HT1080 (cell line): ENCODE measurements around the gene WNK3. TPM values are rescaled to one million over a fixed set of nuclear protein-coding genes. Genes with fewer than 3 reads are reported as not detected.

Experiments used
- DNase-seq: peaks from one replicate; pipeline ENCODE4 v3.0.0-alpha.2; 2015; ENCODE audit warnings: low read depth
- total RNA-seq: library from RNA; depleted of rRNA; stranded (reverse); fragments of >200 nt; shearing (Covaris generic); gene quantifications from 2 replicates; pipeline ENCODE4 v1.2.3, GENCODE V29; 2014

Gene WNK3
- total RNA-seq, 1 experiment from 2014 or later = 0.02 TPM

DNA sequence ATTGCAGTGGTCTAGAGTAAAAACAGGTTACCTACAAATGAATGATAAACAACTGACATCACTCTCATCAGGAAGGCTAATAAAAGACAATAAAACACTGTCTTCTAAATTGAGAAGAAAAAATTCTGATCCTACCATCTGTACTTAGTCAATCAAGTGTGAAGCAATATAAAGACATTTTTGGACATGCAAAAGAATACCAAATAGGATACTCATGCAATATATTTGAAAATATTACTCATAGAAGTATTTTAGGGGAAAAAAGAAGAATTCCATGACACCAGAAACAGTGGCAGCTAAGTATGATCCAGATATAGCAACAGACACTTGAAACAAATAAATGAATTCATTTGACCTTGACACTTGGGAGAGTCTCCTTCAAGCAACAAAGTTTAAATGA is 111.0 kb downstream of the WNK3 start:
- no peak for DNase-seq

DNA sequence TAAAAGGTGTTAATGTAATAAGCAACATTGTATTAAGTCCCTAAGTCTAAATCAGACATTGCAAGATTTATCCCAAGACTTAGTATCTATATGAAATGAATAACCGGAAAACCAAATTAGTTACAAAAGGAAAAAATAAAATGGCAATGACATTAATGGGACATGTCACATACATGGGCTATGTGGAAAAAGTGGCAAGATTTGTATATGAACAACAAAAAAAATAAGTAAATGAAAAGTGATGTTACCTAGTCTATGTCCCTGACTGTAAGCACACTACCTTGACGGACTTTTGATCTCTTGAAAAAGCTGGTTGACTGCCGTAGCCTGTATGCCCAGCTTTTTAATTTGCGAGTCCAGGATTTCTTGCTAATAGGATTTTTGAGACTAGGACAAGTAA is 119.3 kb downstream of the WNK3 start:
- DNase-seq = no peak

DNA sequence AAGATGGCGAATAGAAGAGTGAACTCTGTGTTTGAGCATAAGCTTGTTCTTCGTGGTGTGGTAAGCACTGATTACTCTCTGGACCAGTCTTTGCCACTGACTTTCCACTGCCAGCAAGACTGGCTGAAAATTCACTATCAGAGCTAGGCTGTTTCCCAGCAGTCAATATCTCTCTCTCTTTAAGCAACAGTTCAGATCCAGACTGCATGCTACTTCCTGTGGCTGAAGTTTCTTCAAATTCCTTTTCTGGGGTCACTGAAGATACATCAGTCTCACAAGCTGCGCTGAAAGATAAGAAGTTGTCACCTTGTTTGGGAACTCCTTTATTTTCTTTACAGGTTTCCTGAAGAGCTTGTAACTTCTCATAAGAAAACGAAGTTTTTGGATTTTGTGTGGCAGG is 120.8 kb downstream of the WNK3 start:
- no peak for DNase-seq

DNA sequence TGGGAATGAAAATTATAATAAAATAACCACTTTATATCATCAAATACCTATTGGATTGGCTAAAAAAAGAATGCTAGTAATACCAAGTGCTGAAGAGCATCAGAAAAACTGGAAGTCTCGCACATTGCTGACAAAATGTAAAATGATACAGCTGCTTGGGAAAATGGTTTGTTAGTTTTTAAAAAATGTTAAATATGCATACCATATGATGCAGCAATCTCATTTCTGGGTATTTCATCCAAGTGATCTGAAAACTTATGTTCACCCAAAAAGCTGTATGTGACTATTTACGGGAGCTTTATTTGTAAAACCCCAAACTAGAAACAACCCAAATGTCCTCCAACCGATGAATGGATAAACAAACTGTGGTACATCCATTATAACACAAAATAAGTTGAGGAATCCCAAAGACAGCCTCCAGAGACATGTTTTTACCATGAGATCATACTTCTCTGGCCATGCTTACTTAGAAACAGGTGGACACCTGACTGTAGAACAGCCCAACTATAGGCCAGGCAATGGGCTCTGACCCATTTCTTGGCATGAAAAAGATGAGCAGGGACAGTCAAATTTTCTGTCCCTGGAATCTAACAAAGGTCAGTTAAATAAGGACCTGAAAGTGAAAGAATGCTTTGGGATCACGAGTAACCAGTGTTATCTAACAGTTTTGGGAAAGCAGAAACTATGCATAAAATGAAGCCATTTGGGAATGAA is 127.3 kb downstream of the WNK3 start:
- DNase-seq = no peak

DNA sequence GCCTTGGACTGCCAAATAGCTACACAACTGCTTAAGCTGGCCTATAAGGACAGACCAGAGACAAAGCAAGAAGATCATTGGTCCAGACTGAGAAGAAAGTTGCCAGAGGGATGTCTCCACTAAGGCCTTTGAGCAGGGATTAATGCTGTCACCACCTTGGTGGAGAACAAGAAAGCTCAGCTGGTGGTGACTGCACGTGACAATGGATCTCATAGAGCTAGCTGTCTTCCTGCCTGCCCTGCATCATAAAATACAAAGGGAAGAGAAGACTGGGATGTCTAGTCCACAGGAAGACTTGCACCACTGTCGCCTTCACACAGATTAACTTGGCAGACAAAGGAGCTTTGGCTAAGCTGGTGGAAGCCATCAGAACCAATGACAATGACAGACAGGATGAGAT is 134.3 kb downstream of the WNK3 start:
- no peak for DNase-seq

DNA sequence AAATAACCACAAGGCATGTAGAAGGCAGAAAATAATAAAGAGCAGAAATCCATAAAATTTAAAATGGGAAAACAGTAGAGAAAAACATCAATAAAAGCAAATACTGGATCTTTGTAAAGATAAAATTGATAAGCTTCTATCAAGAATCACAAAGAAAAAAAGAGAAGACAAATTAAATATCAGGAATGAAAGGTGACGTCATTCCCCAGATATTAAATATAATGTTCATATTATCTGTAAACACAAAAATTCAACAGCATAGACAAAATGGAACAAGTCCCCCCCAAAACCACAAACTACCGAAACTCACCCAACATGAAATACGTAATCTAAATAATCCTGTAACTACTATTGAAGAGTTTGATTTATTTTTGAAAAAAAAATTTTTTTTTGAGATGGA is 144.2 kb downstream of the WNK3 start:
- DNase-seq = no peak

DNA sequence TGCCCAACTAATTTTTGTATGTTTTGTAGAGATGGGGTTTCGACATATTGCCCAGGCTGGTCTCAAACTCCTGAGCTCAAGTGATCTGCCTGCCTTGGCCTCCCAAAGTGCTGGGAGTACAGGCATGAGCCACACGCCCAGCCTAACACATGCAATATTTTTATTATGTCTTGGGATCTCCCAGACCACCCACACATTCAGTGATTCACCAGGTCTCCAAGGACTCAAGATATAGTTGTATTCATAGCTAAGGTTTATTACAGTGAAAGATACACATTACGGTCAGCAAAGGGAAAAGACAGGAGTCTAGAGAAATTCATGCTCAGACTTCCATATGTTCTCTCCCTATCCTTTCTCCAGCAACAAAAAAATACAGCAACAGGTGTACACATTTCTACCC is 149.3 kb downstream of the WNK3 start:
- no peak for DNase-seq

DNA sequence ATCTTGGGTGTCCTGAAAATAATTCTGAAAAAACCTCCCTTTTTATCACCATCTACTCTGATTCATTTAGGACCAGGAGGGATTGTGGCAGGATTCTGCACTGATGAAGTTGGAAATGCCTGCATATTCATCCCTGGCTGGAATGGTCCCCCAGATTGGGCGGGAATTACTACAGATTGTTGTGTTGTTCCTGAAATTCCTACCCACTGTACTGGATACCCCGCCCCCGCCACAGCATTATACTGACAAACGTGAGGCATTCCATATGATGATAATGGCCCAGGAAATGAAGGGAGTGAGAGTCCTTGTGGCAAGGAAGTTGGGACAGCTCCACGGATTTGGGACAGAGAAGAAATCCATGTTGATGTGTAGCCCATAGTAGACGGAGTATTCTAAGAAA is 159.6 kb downstream of the WNK3 start:
- no peak for DNase-seq

DNA sequence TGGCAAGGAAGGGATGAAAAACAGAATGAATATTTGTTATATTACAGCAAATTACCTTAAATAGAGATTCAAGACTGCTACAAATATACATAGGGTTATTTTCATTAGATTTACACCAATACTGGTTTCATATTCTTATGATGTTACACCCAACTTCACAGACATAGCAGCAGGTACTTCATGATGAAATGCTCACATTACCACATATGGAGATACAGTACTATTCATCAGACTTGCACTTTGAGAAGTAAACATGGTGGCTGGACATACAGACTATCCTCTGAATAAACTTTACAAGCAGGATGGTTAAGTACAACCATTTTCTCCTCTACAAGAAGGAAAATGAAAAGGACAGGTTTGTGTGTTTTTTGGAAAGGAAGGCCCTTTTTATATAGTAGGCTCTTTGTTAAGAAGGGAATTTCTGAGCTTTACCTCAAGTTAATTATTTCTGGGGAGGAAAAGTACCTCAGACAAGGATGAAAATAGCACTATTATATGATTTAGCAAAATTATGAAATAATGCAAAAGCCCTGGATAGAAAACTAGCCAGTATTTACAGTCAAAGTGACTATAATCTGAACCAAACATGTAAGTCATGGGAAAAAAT is 162.8 kb downstream of the WNK3 start:
- DNase-seq = no peak

DNA sequence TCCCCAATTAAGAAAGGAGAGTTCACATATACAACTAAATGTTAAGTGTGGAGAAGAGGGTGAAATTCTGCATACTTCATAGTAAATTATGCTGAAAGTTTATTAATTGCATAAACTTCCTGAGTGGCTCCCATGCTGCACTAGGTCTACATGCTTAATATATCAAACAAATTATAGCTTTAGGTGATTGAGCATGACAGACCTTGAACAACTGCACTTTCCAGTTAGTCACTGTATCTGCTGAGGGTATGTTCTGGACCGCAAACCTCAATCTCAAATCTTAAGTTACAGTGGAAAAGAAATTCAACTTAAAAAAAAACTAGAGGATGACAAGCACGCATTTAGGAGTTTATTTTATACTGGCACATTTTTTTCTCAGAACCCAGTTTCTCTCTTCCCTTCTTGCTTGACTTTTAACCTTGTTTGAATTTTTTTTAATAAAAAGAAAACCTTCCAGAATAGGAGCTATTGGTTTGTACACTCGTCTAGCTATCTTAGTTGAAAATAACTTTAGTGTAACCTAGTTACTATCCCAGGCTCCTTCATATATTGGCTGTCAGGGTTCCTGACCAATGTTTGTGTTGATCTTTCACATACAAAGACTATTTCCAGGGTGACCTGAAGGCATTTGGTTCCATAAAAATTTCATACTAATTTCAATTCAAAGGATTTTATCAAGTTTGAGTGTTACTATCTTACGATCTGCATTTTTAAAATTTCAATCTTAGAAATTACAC is 164.6 kb downstream of the WNK3 start:
- DNase-seq = no peak

DNA sequence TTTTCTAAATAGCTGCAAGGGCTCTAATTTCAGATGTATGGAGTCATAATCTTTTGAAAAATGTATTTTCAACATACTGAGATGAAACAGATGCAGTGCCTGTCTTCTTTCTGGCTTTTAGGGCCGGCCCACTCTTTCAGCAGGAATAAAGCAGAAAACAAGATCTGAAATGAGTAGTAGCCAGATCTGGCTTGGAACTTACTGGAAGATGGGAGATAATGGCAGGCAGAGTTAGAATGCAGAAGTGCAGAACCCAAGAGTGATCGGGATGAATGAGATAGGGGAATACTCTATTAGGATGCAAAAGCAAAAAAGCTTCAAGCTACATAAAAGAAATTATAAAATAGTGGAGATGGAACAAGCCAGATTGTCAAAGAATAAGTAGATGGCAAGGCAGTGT is 173.4 kb downstream of the WNK3 start:
- no peak for DNase-seq

DNA sequence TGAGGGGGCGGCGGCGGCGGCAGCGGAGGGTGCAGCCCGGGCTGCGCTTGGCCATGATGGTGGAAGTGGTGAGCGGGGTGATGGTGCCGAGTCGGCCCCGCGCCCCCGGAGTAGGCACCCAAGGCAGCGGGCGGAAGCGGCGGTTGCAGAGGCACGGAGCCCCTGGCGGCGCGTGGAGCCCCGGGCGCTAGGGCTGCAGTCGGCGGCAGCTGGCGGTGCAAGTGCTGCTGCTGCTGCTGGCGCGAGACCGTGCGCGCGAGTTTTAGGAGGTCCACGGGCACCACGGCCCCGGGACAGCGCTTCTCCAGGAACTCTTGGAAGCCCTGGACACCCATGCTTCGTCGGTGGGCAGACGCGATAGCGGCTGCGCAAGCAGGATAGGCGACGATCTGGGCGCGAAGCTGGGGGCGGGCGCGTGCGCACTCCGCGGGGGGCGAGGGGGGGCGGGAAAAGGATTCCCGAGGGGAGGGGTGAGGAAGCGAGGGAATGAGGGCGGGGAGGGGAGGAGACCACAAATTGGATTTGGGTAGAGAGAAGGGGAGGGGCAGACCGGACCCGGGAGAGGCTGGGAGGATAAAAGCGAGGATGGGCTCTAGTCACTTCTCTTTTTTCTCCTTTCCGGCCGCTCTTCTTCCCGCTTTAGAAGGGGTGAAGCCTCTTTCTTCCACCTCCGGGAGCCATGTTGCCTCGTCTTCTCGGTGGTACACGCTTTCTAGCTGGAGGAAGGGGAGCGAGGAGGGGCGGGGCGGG is 174.8 kb downstream of the WNK3 start, which contains the start of gene FAM120C:
TSS of gene FAM120C (minus strand) at position 391 of the 750 bp plus-strand sequence. CDS start at position 335, 56 bp downstream.
- DNase-seq = peak; percentile 73

DNA sequence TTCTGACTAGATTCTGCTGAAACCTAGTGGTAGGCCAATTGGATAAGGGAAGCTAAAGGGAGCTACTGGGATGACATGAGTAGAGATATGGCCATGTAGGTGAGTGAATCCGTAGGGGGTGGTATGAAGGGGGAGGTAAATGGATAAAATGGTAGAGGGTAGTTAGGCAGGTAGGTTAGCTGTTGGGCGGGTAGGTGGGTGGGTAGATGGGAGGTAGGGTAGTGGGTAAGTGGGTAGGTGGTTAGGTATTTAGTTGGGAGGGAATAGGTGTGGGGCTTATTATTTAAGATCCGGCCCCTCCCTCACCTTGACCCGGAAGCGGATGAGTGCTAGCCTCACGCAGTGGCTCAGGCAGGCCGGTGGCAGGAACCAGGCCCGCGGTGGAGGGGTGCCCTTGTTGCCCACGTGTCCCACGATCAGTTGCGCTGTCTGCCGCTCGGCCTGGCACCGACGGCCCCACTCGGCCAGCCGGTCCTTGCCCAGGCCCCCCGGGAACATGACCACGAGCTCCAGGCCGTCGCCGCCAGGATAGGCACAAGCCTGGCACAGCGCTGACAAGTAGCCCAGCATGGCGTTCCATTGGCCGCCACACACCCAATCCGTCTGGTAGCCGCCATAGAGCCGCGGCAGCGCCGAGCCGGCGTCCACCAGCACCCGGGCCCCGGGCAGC is 175.5 kb downstream of the WNK3 start:
- DNase-seq = peak; percentile 44

DNA sequence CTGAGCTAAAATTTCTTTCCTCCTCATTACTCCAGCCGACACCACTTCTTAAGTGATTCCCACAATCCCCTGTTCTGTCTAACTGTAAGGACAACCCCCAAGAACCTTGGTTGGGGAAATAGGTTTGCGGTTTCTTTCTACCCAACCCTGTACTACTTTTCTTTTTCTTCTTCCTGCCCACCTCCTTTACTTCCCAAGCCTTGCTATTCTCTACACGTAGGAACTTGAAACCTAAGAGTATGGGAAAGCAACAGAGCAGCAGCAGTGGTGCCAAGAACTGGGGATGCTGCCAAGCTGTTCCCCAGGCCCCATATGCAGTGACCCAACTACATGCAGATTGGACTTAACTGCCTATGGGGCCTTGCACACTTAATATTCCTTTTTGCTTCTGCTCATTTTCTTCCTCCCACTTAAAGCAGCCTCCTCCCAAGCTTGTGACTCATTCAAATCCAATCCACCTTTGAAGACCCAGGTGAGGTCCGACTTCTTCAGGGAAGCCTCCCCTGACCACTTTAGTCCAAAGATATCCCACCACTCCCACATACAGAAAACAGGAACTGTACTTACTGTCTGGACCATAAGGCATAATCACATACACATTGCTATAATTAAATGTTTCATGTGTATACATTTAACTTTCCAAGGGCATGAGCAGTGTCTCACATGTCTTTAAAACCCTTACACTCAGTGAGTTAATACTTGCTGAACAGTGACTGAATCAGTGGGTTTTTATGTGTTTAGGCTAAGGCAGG is 176.5 kb downstream of the WNK3 start:
- peak; percentile 71 for DNase-seq

DNA sequence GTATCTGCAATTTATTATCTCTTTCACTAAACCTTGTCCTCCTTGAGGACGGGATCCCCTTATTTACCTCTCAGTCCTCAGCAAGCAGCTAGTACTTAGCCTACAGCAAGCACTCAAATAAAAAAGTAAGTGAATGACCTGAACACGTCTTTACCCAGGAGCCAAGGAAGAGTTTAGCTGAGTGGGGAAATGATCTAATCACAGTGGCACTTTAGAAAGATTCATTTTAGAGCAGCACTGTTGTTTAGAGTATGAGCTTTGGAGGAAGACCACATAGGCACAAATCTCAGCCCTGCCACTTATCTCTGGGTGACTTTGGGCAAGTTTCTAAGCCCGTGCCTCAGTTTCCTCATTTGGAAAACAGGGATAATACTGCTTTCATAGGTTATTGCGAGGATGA is 177.4 kb downstream of the WNK3 start:
- peak; percentile 31 for DNase-seq

DNA sequence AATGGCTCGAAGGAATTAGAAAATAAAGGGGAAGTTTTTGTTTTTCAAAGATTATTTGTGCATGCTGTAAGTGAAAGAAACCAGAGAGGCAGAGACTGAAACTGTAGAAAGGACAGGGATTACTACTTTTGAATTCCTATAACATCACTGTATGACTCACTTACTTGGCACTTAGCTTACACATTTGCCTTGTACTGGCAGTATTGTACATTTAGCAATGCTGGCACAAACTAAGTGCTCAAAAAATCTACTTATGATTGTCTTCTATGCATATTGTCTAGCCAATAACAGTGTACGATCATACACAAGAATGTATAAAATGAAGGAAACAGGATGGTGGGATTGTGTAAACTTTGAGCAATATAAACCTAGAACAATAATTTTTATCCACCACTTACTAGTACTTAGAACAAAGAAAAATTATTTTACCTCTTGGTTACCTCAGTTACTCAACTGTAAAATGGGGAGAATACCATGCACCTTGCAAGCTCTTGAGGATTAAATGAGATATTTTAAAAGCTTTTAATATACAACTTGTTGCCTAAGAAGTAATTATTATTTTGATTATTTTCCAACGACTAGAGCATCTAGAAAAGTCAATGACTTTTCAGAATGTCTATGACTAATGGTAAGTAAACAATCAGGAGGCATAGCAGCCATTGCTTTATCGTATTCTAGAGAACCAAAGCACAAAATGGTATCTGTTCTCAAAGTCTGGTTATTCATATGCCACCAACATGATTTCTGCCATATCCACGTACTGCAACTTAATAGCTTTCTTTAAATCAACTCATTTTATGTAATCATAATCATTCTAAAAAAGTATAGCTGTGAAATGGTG is 179.5 kb downstream of the WNK3 start:
- peak; percentile 70 for DNase-seq

DNA sequence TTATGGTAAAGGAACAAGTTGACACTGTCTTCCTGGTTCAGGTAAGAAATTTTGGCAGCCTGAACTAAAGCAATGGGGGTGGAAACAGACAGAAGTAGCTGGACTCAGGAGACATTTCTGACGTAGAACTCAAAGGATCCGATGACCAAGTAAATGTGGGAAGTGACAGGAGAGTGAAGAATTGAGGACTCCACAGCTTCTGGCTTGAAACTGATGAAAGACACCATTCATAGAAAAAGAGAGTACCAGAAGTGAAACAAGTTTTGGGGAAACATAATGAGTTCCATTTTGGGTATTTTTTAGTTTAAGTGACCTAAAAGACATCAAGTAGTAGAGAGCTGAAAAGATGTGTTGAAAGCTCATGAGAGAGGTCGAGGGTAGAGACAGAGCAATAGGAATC is 180.5 kb downstream of the WNK3 start:
- DNase-seq = no peak

DNA sequence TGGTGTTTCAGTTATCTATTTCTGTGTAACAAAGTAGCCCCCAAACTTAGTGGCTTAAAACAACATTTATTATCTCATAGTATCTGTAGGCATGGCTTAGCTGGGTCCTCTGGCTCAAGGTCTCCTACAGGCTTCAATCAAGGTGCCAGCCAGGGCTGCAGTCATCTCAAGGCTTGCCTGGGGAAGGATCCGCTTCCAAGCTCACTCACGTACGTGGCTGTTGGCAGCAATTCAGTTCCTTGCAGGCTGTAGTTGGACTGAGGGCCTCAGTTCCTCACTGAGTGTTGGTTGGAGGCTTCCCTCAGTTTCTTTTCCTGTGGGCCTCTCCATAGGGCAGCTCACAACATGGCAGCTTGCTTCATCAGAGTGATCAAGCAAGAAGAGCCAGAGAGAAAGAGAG is 184.1 kb downstream of the WNK3 start:
- no peak for DNase-seq

DNA sequence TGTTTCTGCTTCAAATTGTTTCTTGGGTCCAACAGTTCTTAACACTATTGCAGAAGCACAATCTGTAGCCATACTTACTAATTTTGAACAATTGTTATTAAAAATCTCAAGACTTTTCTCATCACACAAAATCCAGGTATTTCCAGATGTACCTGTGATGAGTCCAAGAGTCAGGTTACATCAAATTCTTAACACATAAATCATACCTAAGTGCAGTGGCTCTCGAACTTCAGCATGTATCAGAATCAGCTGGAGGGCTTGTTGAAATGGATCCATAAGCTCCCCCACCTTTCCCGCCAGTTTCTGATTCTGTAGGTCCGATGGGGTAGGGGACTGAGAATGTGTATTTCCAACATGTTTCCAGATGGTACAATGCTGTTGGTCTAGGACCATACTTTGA is 185.4 kb downstream of the WNK3 start:
- no peak for DNase-seq
